ENCODE measurements around the gene EXOC3.

The EXOC3 gene

DNA sequence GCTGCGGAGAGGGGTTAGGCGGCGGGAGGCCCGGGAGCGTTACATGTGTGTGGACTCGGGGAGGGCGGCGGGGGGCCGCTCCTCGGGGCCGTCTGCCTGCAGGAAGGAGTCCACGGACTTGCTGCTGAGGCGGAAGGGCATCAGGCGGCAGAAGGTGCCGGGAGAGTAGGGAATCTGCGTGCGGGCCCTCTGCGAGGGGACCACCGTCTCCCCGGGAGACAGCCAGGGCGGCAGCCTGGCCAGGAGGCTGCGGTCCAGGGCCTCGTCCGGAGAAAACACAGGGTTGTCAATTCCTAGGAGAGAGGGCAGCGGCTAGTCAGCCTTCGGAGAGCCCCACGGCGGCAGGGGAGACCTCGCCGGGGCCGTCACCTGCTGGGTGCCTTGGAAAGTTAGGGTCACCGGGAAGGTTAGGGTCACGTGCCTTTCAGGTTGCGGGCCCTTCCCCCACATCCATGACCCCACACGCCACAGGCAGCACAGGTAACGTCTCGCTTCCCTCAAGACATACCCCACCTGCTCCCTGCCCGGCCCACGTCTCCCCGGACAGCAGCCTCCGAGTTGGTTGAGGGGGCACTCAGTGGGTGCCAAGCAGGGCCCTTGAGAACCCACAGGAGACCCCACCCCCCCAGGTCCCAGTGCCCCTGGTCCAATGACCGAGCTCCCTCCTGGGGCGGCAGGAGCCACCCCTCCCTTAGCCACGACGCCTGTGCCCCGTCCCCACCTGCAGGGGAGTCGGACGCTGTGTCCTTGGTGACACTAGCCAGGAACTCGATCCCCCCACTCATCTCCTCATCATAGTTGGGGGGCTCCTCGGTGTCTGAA, 32.1 kb downstream of the EXOC3 start:
- ChIA-PET CTCF (no interaction called here), POLR2A (interaction anchor here (0.8 to 3.8 kb wide), 2 partner anchors 37 to 139 kb away, joined by 3 to 17 read pairs; no protein-coding TSS in a partner anchor)
- TF ChIP-seq NFRKB (IDR thresholded peaks at IDR 0.05) (no peak), ZNF384 (IDR thresholded peaks at IDR 0.05) (no peak), TARDBP (IDR thresholded peaks at IDR 0.05) (no peak), ARNT (IDR thresholded peaks at IDR 0.05) (no peak), L3MBTL2 (conservative IDR thresholded peaks at IDR 0.05) (no peak), FOXK2 (IDR thresholded peaks at IDR 0.05) (no peak), SP1 (IDR thresholded peaks at IDR 0.05) (no peak), HDGF (IDR thresholded peaks at IDR 0.05; ENCODE audit: borderline replicate concordance) (no peak), BHLHE40 (IDR thresholded peaks at IDR 0.05; ENCODE audit: borderline replicate concordance) (no peak), SUZ12 (IDR thresholded peaks at IDR 0.05) (no peak), FOXM1 (IDR thresholded peaks at IDR 0.05; ENCODE audit: borderline replicate concordance) (no peak), CTBP1 (IDR thresholded peaks at IDR 0.05; ENCODE audit: borderline replicate concordance) (no peak), FOXA1 (IDR thresholded peaks at IDR 0.05) (no peak), ELF4 (IDR thresholded peaks at IDR 0.05) (no peak), LEF1 (IDR thresholded peaks at IDR 0.05; ENCODE audit: borderline replicate concordance) (no peak)
- TF ChIP-seq, protein P1, sequence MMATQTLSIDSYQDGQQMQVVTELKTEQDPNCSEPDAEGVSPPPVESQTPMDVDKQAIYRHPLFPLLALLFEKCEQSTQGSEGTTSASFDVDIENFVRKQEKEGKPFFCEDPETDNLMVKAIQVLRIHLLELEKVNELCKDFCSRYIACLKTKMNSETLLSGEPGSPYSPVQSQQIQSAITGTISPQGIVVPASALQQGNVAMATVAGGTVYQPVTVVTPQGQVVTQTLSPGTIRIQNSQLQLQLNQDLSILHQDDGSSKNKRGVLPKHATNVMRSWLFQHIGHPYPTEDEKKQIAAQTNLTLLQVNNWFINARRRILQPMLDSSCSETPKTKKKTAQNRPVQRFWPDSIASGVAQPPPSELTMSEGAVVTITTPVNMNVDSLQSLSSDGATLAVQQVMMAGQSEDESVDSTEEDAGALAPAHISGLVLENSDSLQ (IDR thresholded peaks at IDR 0.05) = no peak
- DNase-seq (ENCODE audit: extremely low spot score) = no peak

DNA sequence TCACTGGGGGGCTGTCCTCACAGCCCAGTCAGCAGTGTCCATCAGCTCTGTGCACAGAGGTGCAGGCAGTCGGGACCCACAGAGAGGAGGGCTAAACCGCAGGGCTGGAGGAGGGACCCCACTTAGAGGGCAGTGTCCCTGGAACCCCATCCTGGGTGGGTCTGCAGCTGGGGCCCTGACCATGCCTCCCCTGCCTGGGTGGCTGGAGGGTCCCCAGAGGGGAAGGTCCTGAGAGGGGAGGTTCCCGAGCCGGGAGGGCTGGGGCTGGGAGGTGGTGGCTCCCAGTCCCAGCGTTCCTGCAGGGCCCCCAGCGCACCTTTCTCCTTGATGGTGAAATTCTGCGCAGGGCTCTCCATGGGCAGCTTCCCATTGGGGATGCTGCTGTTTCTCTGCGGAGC, 32.7 kb downstream of the EXOC3 start:
- TF ChIP-seq CTBP1 (IDR thresholded peaks at IDR 0.05; ENCODE audit: borderline replicate concordance) (no peak), TARDBP (IDR thresholded peaks at IDR 0.05) (no peak), LEF1 (IDR thresholded peaks at IDR 0.05; ENCODE audit: borderline replicate concordance) (no peak), ELF4 (IDR thresholded peaks at IDR 0.05) (no peak), NFRKB (IDR thresholded peaks at IDR 0.05) (no peak), FOXM1 (IDR thresholded peaks at IDR 0.05; ENCODE audit: borderline replicate concordance) (no peak), L3MBTL2 (conservative IDR thresholded peaks at IDR 0.05) (no peak), ARNT (IDR thresholded peaks at IDR 0.05) (no peak), FOXK2 (IDR thresholded peaks at IDR 0.05) (no peak), ZNF384 (IDR thresholded peaks at IDR 0.05) (no peak), FOXA1 (IDR thresholded peaks at IDR 0.05) (no peak), SUZ12 (IDR thresholded peaks at IDR 0.05) (no peak), BHLHE40 (IDR thresholded peaks at IDR 0.05; ENCODE audit: borderline replicate concordance) (no peak)
- TF ChIP-seq, protein P1 (IDR thresholded peaks at IDR 0.05) = no peak
- ChIA-PET CTCF (no interaction called here), POLR2A (no interaction called here)
- no peak for DNase-seq (ENCODE audit: extremely low spot score)

DNA sequence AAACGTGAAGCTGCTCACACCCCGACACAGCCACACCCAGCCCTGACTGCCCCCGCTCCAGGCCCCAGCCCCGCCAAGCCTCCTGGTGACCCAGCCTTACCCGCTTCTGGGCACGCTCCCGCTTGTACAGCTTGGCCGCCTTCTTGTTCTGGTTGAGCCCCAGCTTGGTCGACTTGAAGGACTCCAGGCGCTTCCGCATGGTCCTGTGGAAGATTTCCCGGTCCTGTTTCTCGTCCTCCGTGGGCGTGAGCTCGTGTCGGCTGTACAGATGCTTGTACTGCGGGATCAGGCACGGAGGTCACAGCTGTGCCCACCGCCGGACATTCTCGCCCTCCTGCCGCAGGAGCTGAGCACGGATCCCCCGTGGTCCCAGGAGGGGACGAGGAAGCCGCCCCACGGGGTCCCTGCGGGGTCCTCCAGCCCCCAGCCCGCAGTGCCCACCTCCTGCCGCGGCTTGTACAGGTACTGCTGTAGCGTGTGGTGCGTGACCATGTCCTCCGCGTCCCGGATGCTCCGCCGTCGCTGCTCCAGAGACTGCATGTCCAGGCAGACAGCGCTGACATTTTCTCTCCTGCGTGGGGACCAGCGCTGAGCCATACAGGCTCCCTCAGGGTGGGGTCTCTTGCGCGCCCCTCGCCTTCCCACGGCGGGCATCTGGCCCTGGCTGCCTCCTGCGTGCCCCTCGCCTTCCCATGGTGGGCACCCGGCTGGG, 33.3 kb downstream of the EXOC3 start:
- TF ChIP-seq ELF4 (IDR thresholded peaks at IDR 0.05) = no peak
- no peak for TF ChIP-seq CTBP1 (IDR thresholded peaks at IDR 0.05; ENCODE audit: borderline replicate concordance)
- TF ChIP-seq L3MBTL2 (conservative IDR thresholded peaks at IDR 0.05) = no peak
- CTCF ChIA-PET = no interaction called here
- POLR2A ChIA-PET = no interaction called here
- DNase-seq (ENCODE audit: extremely low spot score) = no peak

DNA sequence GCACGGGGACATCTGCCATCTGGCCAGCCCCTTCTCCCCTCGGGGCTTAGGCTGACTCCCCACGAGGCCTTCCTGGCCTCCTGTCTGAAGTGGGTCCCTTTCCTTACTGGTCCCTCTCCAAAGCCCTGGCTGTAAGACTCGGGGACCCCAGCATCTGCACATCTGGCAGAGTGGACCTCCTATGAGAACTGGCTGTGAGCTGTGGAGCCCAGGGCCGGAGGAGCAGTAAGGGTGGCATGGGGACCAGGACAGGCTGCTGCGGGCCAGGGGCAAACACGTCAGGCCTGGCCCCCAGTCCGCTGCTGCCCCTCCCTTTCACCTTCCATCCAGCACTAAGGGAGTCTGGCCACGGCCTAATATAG, 33.8 kb downstream of the EXOC3 start:
- DNase-seq (ENCODE audit: extremely low spot score) = no peak
- POLR2A ChIA-PET = no interaction called here
- CTCF ChIA-PET = no interaction called here
- TF ChIP-seq ARNT (IDR thresholded peaks at IDR 0.05) (no peak), FOXM1 (IDR thresholded peaks at IDR 0.05; ENCODE audit: borderline replicate concordance) (no peak), NFRKB (IDR thresholded peaks at IDR 0.05) (no peak), BHLHE40 (IDR thresholded peaks at IDR 0.05; ENCODE audit: borderline replicate concordance) (no peak), ZNF384 (IDR thresholded peaks at IDR 0.05) (no peak), SP1 (IDR thresholded peaks at IDR 0.05) (no peak), FOXA1 (IDR thresholded peaks at IDR 0.05) (no peak), CTBP1 (IDR thresholded peaks at IDR 0.05; ENCODE audit: borderline replicate concordance) (no peak), LEF1 (IDR thresholded peaks at IDR 0.05; ENCODE audit: borderline replicate concordance) (no peak), L3MBTL2 (conservative IDR thresholded peaks at IDR 0.05) (no peak), TARDBP (IDR thresholded peaks at IDR 0.05) (no peak), ELF4 (IDR thresholded peaks at IDR 0.05) (no peak)

DNA sequence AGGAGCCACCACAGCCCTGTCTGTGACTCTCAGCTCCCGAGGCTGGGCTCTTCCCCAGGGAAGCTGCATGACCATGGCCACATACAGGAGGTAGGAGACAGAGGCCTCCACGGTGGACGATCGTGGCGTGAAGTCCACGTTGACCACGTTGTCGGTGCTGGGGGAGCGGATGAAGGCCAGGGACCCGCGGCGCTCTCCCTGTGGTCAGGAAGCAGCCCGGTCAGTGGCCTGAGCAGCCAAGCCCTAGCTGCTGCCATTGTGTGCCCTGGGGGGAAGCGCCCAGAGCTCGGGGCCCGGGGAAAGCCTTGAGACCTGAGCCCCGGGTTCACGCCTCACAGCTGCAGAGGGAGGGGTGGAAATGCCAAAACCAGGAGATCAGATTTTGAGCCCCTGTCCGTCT, 34.3 kb downstream of the EXOC3 start:
- CTCF ChIA-PET = no interaction called here
- DNase-seq (ENCODE audit: extremely low spot score) = no peak
- POLR2A ChIA-PET = no interaction called here
- TF ChIP-seq SUZ12 (IDR thresholded peaks at IDR 0.05) = no peak
- TF ChIP-seq FOXM1 (IDR thresholded peaks at IDR 0.05; ENCODE audit: borderline replicate concordance) = no peak
- TF ChIP-seq FOXA1 (IDR thresholded peaks at IDR 0.05) = no peak
- no peak for TF ChIP-seq CTBP1 (IDR thresholded peaks at IDR 0.05; ENCODE audit: borderline replicate concordance)

DNA sequence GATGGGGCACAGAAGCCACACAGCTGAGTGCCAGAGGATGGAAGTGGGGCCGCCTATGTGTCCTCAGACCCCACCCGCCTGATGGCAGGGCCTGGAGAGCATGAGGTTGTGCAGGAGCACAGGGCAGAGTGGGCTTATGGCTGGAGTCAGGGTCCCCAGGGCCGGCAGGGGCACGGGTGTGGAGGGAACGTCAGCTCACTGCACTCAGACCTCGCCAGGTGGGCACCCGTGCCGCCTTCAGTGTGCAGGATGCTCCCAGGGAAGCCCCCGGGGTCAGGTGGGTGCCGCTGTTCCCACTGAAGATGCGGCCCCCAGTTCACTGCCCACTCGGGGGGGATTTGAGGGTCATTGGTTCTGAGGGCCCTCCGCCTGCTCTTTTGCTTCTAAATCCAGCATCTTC, 34.9 kb downstream of the EXOC3 start:
- TF ChIP-seq NFRKB (IDR thresholded peaks at IDR 0.05) = no peak
- no peak for DNase-seq (ENCODE audit: extremely low spot score)
- ChIA-PET POLR2A (no interaction called here), CTCF (no interaction called here)

DNA sequence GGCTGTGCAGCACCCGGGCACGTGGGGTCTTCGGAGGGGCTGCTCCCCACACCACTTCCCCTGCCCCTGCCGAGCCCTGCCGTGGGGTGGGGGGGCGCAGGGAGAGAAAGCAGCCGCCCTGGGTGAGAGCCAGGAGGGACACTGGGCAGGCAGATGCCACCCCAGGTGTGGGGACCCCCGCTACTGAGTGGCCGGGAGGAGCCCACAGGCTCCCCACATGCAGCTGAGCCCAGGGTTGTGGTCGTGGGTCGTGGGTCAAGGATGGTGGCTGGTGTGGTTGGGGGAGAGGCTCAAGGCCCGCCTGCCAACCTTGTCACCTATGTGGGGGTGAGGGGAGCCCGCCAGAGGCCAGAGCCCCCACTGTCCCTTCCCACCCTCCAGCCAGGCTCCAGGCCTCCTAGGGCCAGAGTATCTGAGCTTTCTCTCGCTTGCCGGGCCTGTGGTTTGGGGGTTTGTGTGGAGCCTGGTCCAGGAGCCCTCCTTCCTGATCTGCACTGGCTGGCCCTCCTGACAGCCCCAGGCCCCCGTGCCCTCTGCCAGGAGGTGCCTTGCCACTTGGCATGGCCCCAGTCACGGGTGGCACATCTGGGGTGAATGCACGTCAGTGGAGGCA, 35.5 kb downstream of the EXOC3 start:
- ChIA-PET CTCF (no interaction called here), POLR2A (no interaction called here)
- no peak for TF ChIP-seq LEF1 (IDR thresholded peaks at IDR 0.05; ENCODE audit: borderline replicate concordance)
- no peak for TF ChIP-seq ARNT (IDR thresholded peaks at IDR 0.05)
- TF ChIP-seq, protein P1 (IDR thresholded peaks at IDR 0.05) = no peak
- no peak for TF ChIP-seq SP1 (IDR thresholded peaks at IDR 0.05)
- no peak for TF ChIP-seq NFRKB (IDR thresholded peaks at IDR 0.05)
- no peak for TF ChIP-seq L3MBTL2 (conservative IDR thresholded peaks at IDR 0.05)
- no peak for TF ChIP-seq HDGF (IDR thresholded peaks at IDR 0.05; ENCODE audit: borderline replicate concordance)
- TF ChIP-seq FOXA1 (IDR thresholded peaks at IDR 0.05) = no peak
- no peak for TF ChIP-seq BHLHE40 (IDR thresholded peaks at IDR 0.05; ENCODE audit: borderline replicate concordance)
- TF ChIP-seq CTBP1 (IDR thresholded peaks at IDR 0.05; ENCODE audit: borderline replicate concordance) = no peak
- TF ChIP-seq TARDBP (IDR thresholded peaks at IDR 0.05) = no peak
- no peak for DNase-seq (ENCODE audit: extremely low spot score)
